Cortex of kidney (tissue), 1 donor: ENCODE results near the gene NIFK.
"Not testable (repeated sequence)": the region's sequence is repeated elsewhere in the genome, so short reads cannot be mapped to it uniquely, and the experiment has no call there.

Source experiments
- DNase-seq: peaks from one replicate; lab custom pipeline; 2025; lab: John Stamatoyannopoulos, UW

The NIFK gene

DNA sequence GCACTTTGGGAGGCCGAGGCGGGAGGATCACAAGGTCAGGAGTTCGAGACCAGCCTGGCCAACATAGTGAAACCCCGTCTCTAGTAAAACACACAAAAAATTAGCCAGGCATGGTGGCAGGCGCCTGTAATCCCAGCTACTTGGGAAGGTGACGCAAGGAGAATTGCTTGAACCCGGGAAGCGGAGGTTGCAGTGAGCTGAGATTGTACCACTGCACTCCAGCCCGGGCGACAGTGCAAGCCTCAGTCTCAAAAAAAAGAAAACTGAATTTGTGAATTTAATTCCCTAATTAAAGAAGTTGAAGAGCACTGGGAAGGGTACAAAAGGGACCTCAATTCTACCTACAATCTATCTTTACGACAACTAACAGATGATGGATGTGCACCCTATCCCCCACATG lies 2.1 kb downstream of the NIFK start:
- DNase-seq, result not testable (repeated sequence)

GRCh38 chr2:121731366-121731765 lies 5.3 kb downstream of the NIFK start:
- DNase-seq, result no peak

- no peak for DNase-seq
Observed at GRCh38 chr2:121727950-121728349, 8.7 kb downstream of the NIFK start.

GRCh38 chr2:121727332-121727731 lies 9.3 kb downstream of the NIFK start:
- DNase-seq, result no peak

- DNase-seq, result no peak
Observed at GRCh38 chr2:121723316-121723715, 13.4 kb downstream of the NIFK start.

DNA sequence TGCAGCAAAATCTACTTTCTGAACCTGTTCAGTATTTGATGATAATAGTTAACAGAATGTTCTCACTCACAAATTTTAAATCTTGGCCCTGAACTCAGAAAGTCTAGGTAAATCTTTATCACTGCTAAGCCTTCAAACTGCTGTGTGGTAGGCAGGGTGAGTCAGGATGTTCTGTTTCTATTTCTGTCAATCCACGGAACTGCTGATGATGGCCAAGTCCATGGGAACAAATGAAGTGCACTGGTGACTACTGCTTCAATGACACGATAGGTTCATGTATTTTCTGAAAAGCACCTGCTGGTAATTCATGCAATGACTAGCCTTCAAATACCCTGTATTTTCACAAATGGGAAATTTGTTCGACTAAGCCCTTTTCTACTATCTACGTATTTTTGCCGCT lies 14.2 kb downstream of the NIFK start:
- DNase-seq, result no peak

GRCh38 chr2:121721926-121722325 lies 14.7 kb downstream of the NIFK start:
- DNase-seq, result no peak

DNA sequence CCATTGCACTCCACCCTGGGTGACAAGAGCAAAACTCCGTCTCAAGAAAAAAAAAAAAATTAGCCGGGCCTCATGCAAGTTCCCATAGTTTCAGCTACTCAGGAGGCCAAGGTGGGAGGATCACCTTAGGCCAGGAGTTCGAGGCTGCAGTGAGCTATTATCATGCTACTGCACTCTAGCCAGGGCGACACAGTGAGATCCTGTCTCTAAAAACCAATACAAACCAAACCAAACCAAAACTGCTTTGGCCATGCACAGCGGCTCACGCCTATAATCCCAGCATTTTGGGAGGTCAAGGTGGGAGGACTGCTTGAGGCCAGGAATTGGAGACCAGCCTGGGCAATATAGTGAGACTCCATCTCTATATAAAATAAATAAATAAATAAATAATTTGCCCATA lies 19.1 kb downstream of the NIFK start:
- DNase-seq, result no peak

DNA sequence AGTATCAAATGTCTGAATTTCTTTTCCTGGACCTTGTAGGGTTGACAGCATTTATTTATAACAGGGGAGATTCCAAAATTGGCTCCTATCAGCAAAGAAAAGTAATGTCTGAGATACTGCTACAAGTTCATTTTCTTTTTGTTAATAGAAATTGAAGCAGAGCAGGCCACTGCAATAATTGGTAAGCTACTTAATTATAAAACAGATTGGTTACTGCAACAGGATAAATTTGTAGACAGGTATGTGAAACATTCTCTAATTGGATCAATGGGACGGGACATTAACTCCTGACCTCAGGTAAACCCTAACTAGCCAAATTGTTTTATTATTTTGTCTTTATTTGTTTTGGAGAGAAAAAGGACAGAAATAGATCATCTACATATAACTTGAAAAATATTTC lies 20.5 kb downstream of the NIFK start:
- DNase-seq, result no peak

DNA sequence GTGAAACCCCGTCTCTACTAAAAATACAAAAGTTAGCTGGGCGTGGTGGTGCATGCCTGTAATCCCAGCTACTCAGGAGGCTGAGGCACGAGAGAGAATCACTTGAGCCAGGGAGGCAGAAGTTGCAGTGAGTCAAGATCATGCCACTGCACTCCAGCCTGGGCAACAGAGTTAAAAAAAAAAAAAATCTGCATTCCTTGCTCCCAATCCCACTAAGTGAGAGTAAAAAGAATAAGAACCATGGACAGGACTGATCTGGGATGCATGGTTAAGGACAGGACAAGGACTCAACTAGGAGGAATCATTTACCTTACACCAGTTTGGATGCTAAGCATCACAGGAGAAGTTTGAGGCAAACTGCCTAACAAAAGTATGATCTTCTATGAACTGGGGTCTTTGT lies 25.2 kb downstream of the NIFK start:
- DNase-seq, result not testable (repeated sequence)

- DNase-seq, result no peak
Observed at GRCh38 chr2:121710470-121711170, 26.1 kb downstream of the NIFK start.

- no peak for DNase-seq
Observed at GRCh38 chr2:121709776-121710469, 26.8 kb downstream of the NIFK start.

DNA sequence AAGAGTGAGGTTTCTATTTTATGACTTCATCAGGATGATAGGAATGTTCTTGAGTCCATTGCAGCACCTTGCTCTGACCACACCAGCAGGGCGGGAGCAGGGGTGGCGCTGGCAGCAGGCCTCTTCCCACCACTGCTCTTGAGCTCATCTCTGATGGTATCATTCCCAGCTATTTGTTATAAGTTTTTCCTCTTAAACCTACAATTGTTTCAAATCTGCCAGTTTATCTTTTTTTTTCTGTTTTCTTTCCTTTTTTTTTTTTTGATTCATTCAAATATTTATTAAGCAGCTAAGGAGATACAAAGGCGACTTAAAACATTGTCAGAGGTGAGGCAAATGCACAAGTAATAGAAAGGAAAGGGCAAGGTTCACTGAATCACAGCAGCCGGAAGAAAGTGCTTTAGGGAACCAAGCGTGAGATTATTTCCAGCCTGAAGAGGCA lies 28.7 kb downstream of the NIFK start:
- no peak for DNase-seq

GRCh38 chr2:121707344-121707919 lies 29.2 kb downstream of the NIFK start:
- no peak for DNase-seq

GRCh38 chr2:121705958-121706357 lies 30.7 kb downstream of the NIFK start:
- no peak for DNase-seq

DNA sequence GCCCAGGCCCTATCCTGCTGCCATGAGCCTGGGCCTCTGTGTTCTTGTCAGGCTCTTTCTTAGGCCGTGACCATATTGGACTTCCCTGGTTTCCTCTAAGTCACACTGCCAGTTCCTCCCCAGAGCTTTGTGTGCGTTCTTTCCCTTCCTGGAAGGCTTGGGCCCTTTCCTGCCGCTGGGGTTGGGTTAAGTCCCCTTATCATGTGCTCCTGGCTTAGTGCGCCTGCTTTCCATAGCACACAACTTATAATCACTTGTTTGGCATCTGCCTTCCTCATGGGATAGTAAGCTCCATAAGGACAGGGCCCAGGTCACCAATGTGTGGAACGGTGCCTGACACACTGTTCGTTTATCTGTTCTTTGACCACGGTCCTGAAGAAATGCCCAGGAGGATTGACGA lies 31.3 kb downstream of the NIFK start:
- no peak for DNase-seq

DNA sequence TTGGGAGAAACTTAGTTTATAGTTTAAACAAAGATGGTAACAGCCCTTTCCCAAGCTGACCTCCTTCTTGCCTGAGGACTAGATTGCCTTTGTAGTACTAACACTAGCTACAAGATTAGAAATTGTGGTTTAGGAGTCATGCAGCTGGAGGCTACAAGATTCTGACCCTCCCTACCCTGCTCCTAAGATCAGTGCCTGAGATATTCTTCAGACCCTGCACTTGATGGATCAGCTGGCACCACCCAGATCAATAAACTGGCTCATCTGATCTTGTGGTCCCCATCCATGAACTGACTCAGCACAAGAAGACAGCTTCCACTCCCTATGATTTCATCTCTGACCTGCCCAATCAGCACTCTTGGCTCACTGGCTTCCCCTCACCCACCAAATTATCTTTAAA lies 34.9 kb downstream of the NIFK start:
- DNase-seq, result not testable (repeated sequence)

DNA sequence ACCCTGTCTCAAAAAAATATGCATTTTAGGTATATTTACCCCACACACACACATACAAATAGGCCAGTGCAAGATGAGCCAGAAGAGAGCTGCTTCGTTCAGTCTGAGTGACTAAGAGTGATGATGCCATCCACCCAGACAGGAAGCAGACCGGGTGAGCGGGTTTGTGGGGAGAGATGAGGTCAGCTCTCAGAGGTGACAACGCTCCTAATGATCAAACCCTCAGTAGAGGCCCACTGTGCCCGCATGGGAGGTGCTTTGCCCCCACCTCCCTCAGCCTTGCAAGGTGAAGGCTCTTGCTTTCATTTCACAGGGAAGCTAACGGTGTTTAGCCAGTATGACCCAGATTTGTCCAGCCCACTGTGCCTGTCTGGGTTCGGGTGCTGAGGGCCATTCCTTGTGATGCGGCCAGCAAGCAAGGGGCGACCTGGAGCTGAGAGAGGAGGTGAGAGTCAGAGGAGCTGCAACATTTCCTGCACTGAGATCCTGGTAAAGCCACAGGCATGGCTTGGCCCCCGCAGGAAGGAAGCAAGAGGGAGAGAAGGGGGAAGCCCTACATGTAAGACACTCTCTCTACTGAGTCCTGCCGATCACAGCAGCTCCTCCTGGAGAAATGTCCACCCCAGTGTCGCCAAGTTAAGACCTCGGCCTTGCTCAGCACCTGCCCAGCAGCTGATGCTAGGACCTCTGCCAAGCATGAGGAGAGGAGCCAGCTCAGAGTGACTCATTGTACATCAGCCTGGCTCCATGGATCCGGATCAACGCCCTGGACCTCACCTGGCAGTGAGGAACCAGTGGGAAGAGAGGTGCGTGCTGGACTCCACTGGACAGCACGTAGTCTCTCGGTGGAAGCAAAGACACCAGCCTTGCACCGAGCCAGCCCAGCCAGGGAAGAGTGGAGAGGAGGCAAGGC lies 37.0 kb downstream of the NIFK start:
- no peak for DNase-seq

- no peak for DNase-seq
Observed at GRCh38 chr2:121698318-121698930, 38.3 kb downstream of the NIFK start.

- DNase-seq, result no peak
Observed at GRCh38 chr2:121697108-121697631, 39.5 kb downstream of the NIFK start.

DNA sequence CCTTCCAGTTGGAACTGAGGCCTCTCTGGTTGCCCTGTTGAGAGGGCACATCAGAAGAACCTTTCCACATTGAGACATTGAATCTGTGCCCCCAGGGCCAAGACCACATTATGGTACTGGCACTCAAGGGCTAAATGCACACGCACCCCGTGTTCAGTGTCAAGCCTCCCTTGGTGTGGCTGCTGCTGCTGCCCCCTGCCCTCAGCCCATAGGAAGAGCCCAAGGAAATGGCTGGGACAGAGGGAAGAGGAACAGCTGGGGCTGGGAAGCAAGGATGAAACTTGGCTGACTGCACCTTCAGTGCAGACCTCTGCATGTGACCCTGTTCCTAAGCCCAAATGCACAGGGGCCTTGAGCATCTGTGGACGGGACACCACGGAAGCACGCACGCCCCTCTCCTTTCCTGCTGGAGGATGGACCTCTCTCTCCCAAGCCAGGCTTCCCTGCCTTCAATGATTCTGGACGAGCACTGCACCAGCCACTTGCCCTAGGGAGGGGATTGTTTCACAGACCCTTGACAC lies 40.2 kb downstream of the NIFK start:
- DNase-seq, result no peak

GRCh38 chr2:121695171-121695451 lies 41.6 kb downstream of the NIFK start:
- DNase-seq, result no peak
